ENCODE results near the gene ATP2C2. TPM values are rescaled to one million over a fixed set of nuclear protein-coding genes. Genes with fewer than 3 reads are reported as not detected.

Gene ATP2C2
- total RNA-seq, 1 experiment from 2014 or later, result not detected

GRCh38 chr16:84513666-84514065, 145.3 kb downstream of the ATP2C2 start:
- intact Hi-C loops (cut with micrococcal nuclease; ENCODE audit: unreplicated experiment), result no loop called here
- Histone ChIP-seq H3K4me3 (ENCODE audit: low read depth, low read length, poor library complexity, severe bottlenecking) (no peak overlapping the region), H3K9me3 (ENCODE audit: low read depth, low read length, poor library complexity, severe bottlenecking) (no peaks in the 10 kb centered on the region), H3K36me3 (ENCODE audit: insufficient read depth, low read length, poor library complexity, severe bottlenecking) (no peaks in the 10 kb centered on the region), H3K4me1 (ENCODE audit: insufficient read depth, low read length, poor library complexity, severe bottlenecking) (no peaks in the 10 kb centered on the region), H3K27me3 (replicated peaks; ENCODE audit: insufficient read depth, low read depth, low read length, poor library complexity) (no peaks in the 10 kb centered on the region), H3K27ac (ENCODE audit: low read depth, low read length, poor library complexity, severe bottlenecking) (no peak overlapping the region)
- CTCF ChIA-PET, result interaction anchor here (0.6 to 0.7 kb wide), 2 partner anchors 11 to 196 kb away, joined by 3 to 5 read pairs; no protein-coding TSS in a partner anchor
- POLR2A ChIA-PET (ENCODE audit: low non-redundant PET), result no interaction called here
- DNase-seq (ENCODE audit: low spot score), result no peak
- no peak for TF ChIP-seq CTCF (conservative IDR thresholded peaks at IDR 0.05; ENCODE audit: low read depth, low read length)
- no peak for TF ChIP-seq EZH2 (IDR thresholded peaks at IDR 0.05; ENCODE audit: borderline replicate concordance, low read depth, low read length, poor library complexity, severe bottlenecking)
- no TSS peak for BruUV-seq (replicated peaks)

Other genes starting within 250 kb of the ATP2C2 start
- 45.6 and 46.7 TPM in 2 replicates for gene HSDL1, start 223.4 kb upstream of the ATP2C2 start, total RNA-seq (2021)
- gene DNAAF1, start 223.2 kb upstream of the ATP2C2 start, total RNA-seq (2021), result not detected in 2 replicates
- gene TAF1C, start 181.5 kb upstream of the ATP2C2 start, total RNA-seq (2021), result 58.0 and 58.4 TPM in 2 replicates
- gene ADAD2, start 177.4 kb upstream of the ATP2C2 start, total RNA-seq (2021), result not detected in 2 replicates
- not detected in 2 replicates for gene KCNG4, start 128.5 kb upstream of the ATP2C2 start, total RNA-seq (2021)
- gene WFDC1, start 73.7 kb upstream of the ATP2C2 start, total RNA-seq (2021), result not detected in 2 replicates
- 11.6 and 12.4 TPM in 2 replicates for gene MEAK7, start 136.1 kb downstream of the ATP2C2 start, total RNA-seq (2021)
- gene COTL1, start 249.5 kb downstream of the ATP2C2 start, total RNA-seq (2021), result 34.1 and 35.9 TPM in 2 replicates